Endothelial cell of umbilical vein (primary cell): ENCODE data around the gene TMPRSS4. TPM values are rescaled to one million over a fixed set of nuclear protein-coding genes. Genes with fewer than 3 reads are reported as not detected.

ENCODE experiments used
- BruUV-seq: library from RNA; stranded (reverse); fragments of 400-500 nt; replicated peaks from 2 replicates; lab custom pipeline; 2021; lab: Mats Ljungman, UMichigan
- CTCF ChIA-PET: fragments of 300-600, 350-600 bp; sonication (Branson Sonifier 250); formaldehyde crosslinking; loops from one replicate; lab custom pipeline; 2021; ENCODE audit warnings: antibody characterized with exemption, inconsistent platforms; lab: Charles Lee
- POLR2A ChIA-PET: fragments of 300-600, 350-600 bp; sonication (Branson Sonifier 250); formaldehyde crosslinking; loops from one replicate; lab custom pipeline; 2021; ENCODE audit warnings: antibody characterized with exemption, inconsistent platforms; lab: Charles Lee
- DNase-seq: peaks from one replicate; pipeline ENCODE4 v3.0.0-alpha.2; 2011; ENCODE audit warnings: low read depth, low spot score
- FAIRE-seq: peaks from 2 replicates; lab custom pipeline; 2011; peaks lifted over from hg19 to GRCh38; lab: Jason Lieb, UNC
- H2AFZ ChIP-seq: 2 replicates; pipeline ENCODE4 v1.6.0; 2012; ENCODE audit warnings: low read depth, low read length, control low read depth, inconsistent platforms
- H3K27ac ChIP-seq: 2 replicates; pipeline ENCODE4 v1.5.1; 2011; ENCODE audit warnings: low read depth, mild to moderate bottlenecking, control low read depth, low read length, moderate library complexity; ENCODE audit not compliant: insufficient read depth
- H3K27me3 ChIP-seq, 2 experiments: 2 replicates each; pipeline versions ENCODE4 v1.6.0 to v1.6.1; 2011; ENCODE audit warnings: low read length in 2 of 2, mixed read lengths in 1 of 2; ENCODE audit not compliant: control insufficient read depth in 2 of 2, insufficient read depth in 2 of 2
- H3K36me3 ChIP-seq, 2 experiments: 2 replicates in 1 of 2; 3 replicates in 1 of 2; pipeline ENCODE4 v1.5.1; 2011; ENCODE audit warnings: low read length in 2 of 2, mild to moderate bottlenecking in 1 of 2, moderate library complexity in 1 of 2; ENCODE audit not compliant: control insufficient read depth in 2 of 2, insufficient read depth in 2 of 2; ENCODE audit errors: extremely low read depth in 1 of 2
- H3K4me1 ChIP-seq: 3 replicates; pipeline ENCODE4 v1.5.1; 2011; ENCODE audit warnings: mild to moderate bottlenecking, low read length; ENCODE audit not compliant: control insufficient read depth, insufficient read depth; ENCODE audit errors: extremely low read depth
- H3K4me2 ChIP-seq: 2 replicates; pipeline ENCODE4 v1.6.1; 2011; ENCODE audit warnings: low read length, control low read depth, mixed read lengths; ENCODE audit not compliant: insufficient read depth
- H3K4me3 ChIP-seq, 3 experiments: fragments of 200-600 bp in 1 of 3; sonication (generic), shearing (Covaris generic) in 1 of 3; replicated peaks in 1 of 3; 2 replicates each; pipeline ENCODE4 v1.5.1; 2011 to 2016; ENCODE audit warnings: control low read depth in 3 of 3, low read length in 3 of 3, mild to moderate bottlenecking in 2 of 3, inconsistent platforms in 1 of 3, low read depth in 1 of 3, moderate library complexity in 1 of 3; ENCODE audit not compliant: insufficient read depth in 1 of 3
- H3K79me2 ChIP-seq: 2 replicates; pipeline ENCODE4 v1.6.0; 2012; ENCODE audit warnings: low read length, inconsistent platforms; ENCODE audit not compliant: control insufficient read depth, insufficient read depth
- H3K9ac ChIP-seq: replicated peaks from 2 replicates; pipeline ENCODE3; 2011; ENCODE audit warnings: low read length, control low read depth; ENCODE audit not compliant: insufficient read depth; ENCODE audit errors: extremely low read depth
- H3K9me1 ChIP-seq: replicated peaks from 3 replicates; pipeline ENCODE4 v1.6.0; 2011; ENCODE audit warnings: mild to moderate bottlenecking, low read length; ENCODE audit not compliant: control insufficient read depth, insufficient read depth; ENCODE audit errors: extremely low read depth
- H3K9me3 ChIP-seq: replicated peaks from 2 replicates; pipeline ENCODE4 v1.5.1; 2012; ENCODE audit warnings: low read length, inconsistent platforms; ENCODE audit not compliant: control insufficient read depth, insufficient read depth
- H4K20me1 ChIP-seq: replicated peaks from 2 replicates; pipeline ENCODE3; 2011; ENCODE audit warnings: mild to moderate bottlenecking, low read length; ENCODE audit not compliant: control insufficient read depth, insufficient read depth; ENCODE audit errors: extremely low read depth
- CTCF ChIP-seq, 2 donors: IDR thresholded peaks; 1 replicate in 1 of 2; 2 replicates in 1 of 2; pipeline ENCODE4 v1.5.1; 2011; ENCODE audit warnings: low read length in 2 of 2, mild to moderate bottlenecking in 2 of 2, moderate library complexity in 2 of 2, control low read depth in 1 of 2, inconsistent platforms in 1 of 2, low read depth in 1 of 2; ENCODE audit not compliant: insufficient read depth in 1 of 2; ENCODE audit errors: extremely low read depth in 1 of 2
- EZH2 ChIP-seq: IDR thresholded peaks from 2 replicates; pipeline ENCODE4 v1.6.1; 2012; ENCODE audit warnings: borderline replicate concordance, low read depth, mild to moderate bottlenecking, moderate library complexity, low read length, inconsistent platforms; ENCODE audit not compliant: severe bottlenecking
- FOS ChIP-seq: IDR thresholded peaks from 2 replicates; pipeline ENCODE4 v1.6.1; 2011; ENCODE audit warnings: mild to moderate bottlenecking, low read length, moderate library complexity, borderline replicate concordance; ENCODE audit not compliant: insufficient read depth
- GATA2 ChIP-seq: IDR thresholded peaks from 2 replicates; pipeline ENCODE4 v1.7.0; 2011; ENCODE audit warnings: low read depth, mild to moderate bottlenecking, moderate library complexity, mixed read lengths, low read length; ENCODE audit not compliant: insufficient read length, insufficient read depth
- JUN ChIP-seq: IDR thresholded peaks from 2 replicates; pipeline ENCODE4 v1.6.1; 2011; ENCODE audit warnings: borderline replicate concordance, low read depth; ENCODE audit not compliant: insufficient read length, insufficient read depth
- MYC ChIP-seq: IDR thresholded peaks from one replicate; pipeline ENCODE4 v1.6.1; 2011; ENCODE audit warnings: mild to moderate bottlenecking, low read depth, low read length
- POLR2A ChIP-seq: IDR thresholded peaks from 2 replicates; pipeline ENCODE4 v1.6.1; 2012; ENCODE audit warnings: low read depth, mild to moderate bottlenecking, control low read depth, low read length
- POLR2AphosphoS5 ChIP-seq: IDR thresholded peaks from 2 replicates; pipeline ENCODE4 v1.6.1; 2012; ENCODE audit warnings: low read depth, mild to moderate bottlenecking, control low read depth, low read length, moderate library complexity; ENCODE audit not compliant: insufficient read depth
- dilution Hi-C: fragments of 300-500 bp; cut with MboI; formaldehyde crosslinking; loops from one replicate; pipeline ENCODE4 v1.15.0; 2019; ENCODE audit warnings: low sequenced_read_pairs; ENCODE audit not compliant: extremely low pct_ligation_motif_present
- intact Hi-C: fragments of 100-400 bp; cut with micrococcal nuclease; formaldehyde crosslinking; loops from one replicate; pipeline ENCODE4 v1.10.0; 2022
- polyA plus RNA-seq, 4 experiments: library from polyadenylated mRNA; depleted of rRNA in 3 of 4; stranded (reverse) in 3 of 4; unstranded in 1 of 4; fragments of >200 nt; gene quantifications; 2 replicates each; pipeline versions ENCODE4 v1.2.1 to v1.2.3, GENCODE V29; 2011 to 2012; ENCODE audit warnings: missing spikeins in 1 of 4
- total RNA-seq: library from RNA; stranded (reverse); gene quantifications from 2 replicates; pipeline ENCODE4 v1.2.3, GENCODE V29; 2021
- TF ChIP-seq, protein P1 (sequence below): IDR thresholded peaks from 2 replicates; pipeline ENCODE4 v1.6.1; 2011; ENCODE audit not compliant: insufficient read depth, insufficient read length

The TMPRSS4 gene
- total and polyA plus RNA-seq, 2 donors (not counting 3 experiments of a cell fraction or from before 2014, with no cell fraction given): not detected

DNA sequence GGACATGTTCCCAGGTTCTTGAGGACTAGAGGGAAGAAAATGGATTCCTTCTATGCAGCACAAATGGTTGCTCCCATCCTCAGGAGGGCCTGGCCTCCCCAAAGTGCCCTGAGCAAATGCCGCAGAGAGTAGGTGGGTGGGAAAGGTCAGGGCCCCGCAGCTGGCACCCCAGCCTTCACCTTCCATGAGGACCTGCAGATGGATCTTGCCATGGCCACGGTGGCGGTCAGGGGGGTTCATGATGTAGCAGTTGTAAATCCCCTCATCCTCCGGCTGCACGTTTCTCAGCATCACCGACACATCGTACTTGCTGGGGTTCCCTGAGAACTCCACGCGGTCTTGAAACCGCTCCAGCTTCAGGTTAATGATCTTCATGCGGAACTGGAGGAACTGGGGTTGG, 91.0 kb downstream of the TMPRSS4 start:
- dilution Hi-C loops (no loop called here), intact Hi-C loops (no loop called here)
- DNase-seq (no peak), FAIRE-seq (no peak)
- Histone ChIP-seq H3K9ac (no peak overlapping the region), H3K4me3 (no peak overlapping the region), H3K27me3 (peaks cover 6 to 16% of the 10 kb centered on the region in 2 experiments), H3K36me3 (no peaks in the 10 kb centered on the region), H3K79me2 (no peaks in the 10 kb centered on the region), H3K4me1 (no peaks in the 10 kb centered on the region), H3K27ac (no peak overlapping the region), H3K4me2 (no peak overlapping the region), H4K20me1 (no peaks in the 10 kb centered on the region), H3K9me1 (no peaks in the 10 kb centered on the region), H3K9me3 (no peaks in the 10 kb centered on the region), H2AFZ (no peak overlapping the region)
- TF ChIP-seq CTCF (IDR thresholded peaks at IDR 0.05; ENCODE audit: extremely low read depth in 1 of 2, insufficient read depth in 1 of 2, low read depth in 1 of 2, low read length in 2 of 2) (no peak), MYC (no peak), GATA2 (no peak), EZH2 (no peak), POLR2AphosphoS5 (no peak), FOS (no peak), JUN (no peak), POLR2A (no peak)
- TF ChIP-seq, protein P1, sequence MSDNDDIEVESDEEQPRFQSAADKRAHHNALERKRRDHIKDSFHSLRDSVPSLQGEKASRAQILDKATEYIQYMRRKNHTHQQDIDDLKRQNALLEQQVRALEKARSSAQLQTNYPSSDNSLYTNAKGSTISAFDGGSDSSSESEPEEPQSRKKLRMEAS: no peak
- no TSS peak for BruUV-seq
- ChIA-PET CTCF (interaction anchor here (1.0 kb wide), 1 partner anchor 360 kb away, joined by 3 read pairs; no protein-coding TSS in a partner anchor), POLR2A (no interaction called here)
